Measurements from ENCODE around the gene LIX1. TPM values are rescaled to one million over a fixed set of nuclear protein-coding genes. Genes with fewer than 3 reads are reported as not detected.

Gene LIX1
- total and polyA plus RNA-seq, 5 donors, result 0.18 to 0.50 (median 0.36) TPM

DNA sequence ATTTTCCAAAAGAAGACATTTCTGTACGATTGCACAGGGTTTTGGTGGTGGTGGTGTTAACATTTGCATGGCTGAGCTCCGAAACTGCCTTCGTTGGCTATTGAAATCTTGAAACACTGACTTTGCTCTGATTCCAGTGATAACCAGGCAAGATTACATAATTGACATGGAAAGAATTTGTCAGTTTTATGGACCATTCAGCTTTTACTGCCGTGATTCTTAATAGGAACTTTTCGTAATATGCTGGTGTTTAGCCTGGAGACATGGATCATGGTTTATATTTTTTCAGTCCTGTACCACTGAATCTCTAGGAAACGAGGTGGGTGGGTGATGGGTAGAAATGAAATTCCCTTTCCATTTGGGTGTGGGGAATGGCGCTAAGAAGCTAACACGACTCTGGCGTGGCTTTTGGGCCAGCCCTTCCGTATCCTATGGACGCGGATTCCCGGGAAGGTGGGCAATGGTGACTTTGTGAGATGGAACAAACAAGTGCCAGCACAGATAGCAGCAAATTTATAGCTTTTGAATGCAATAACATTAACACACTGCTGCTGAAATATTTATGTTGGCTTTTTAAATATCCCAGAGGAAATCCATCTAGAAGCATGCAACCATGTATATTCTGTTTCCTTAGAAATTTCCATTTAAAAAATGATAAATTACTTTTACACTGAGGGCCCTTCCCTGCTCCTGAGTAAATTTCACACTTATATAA, 36.8 kb downstream of the LIX1 start:
- intact Hi-C loops (cut with DNase I), result no loop called here
- no peaks in the 10 kb centered on the region for H3K9me3 ChIP-seq (ENCODE audit: control insufficient read depth, low read length)

DNA sequence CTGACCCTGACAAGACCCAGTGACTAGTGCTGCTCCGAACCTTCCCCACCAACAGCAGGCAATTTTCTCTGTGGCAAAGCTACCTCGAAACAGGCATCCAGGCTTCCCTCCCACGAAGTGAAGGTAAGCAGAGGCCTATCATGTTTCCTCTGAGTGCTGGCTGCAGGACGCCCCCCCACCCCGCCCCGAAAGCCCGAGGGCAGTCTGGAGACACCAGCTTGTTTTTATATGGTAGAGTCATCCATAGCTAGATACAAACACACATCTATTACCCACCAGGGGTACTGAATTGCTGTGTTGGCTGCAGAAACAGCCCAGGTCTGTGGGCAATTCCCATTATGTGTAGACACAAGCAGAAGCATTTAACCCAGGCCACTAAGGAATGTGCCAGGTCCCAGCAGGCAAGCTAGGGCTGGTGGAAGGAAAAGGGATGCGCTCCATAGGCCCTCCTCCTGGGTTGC, 40.4 kb downstream of the LIX1 start:
- ATAC-seq (no peak), DNase-seq (no peak)
- intact Hi-C loops (cut with DNase I), result no loop called here
- Histone ChIP-seq H3K9me3 (ENCODE audit: control insufficient read depth, low read length) (no peaks in the 10 kb centered on the region), H3K27me3 (ENCODE audit: control insufficient read depth, insufficient read depth) (no peaks in the 10 kb centered on the region), H3K27ac (ENCODE audit: low read length) (no peak overlapping the region), H3K4me3 (ENCODE audit: low read length) (no peak overlapping the region), H3K4me1 (ENCODE audit: control insufficient read depth, insufficient read depth, low read length) (peaks cover 2% of the 10 kb centered on the region)
- WGBS, result 78% methylated on average over 8 of the region's 8 CpGs

More for the DNA sequence above, 36.8 kb downstream of the LIX1 start:
- Histone ChIP-seq H3K4me3 (ENCODE audit: low read length) (no peak overlapping the region), H3K27ac (ENCODE audit: low read length) (no peak overlapping the region), H3K27me3 (ENCODE audit: control insufficient read depth, insufficient read depth) (no peaks in the 10 kb centered on the region), H3K4me1 (ENCODE audit: control insufficient read depth, insufficient read depth, low read length) (no peaks in the 10 kb centered on the region)
- DNase-seq, result no peak
- no peak for ATAC-seq
- 83% methylated on average over 13 of the region's 13 CpGs for WGBS

- no peak for DNase-seq
- H3K9me3 ChIP-seq (ENCODE audit: control insufficient read depth, low read length), result no peaks in the 10 kb centered on the region
- H3K4me1 ChIP-seq (ENCODE audit: control insufficient read depth, insufficient read depth, low read length), result peaks cover 2% of the 10 kb centered on the region
- H3K4me3 ChIP-seq (ENCODE audit: low read length), result no peak overlapping the region
- 77% methylated on average over 6 of the region's 6 CpGs for WGBS
- H3K27ac ChIP-seq (ENCODE audit: low read length), result no peak overlapping the region
- intact Hi-C loops (cut with DNase I), result no loop called here
- no peaks in the 10 kb centered on the region for H3K27me3 ChIP-seq (ENCODE audit: control insufficient read depth, insufficient read depth)
- no peak for ATAC-seq
These were observed 41.1 kb downstream of the LIX1 start for GRCh38 chr5:97101189-97101910.

DNA sequence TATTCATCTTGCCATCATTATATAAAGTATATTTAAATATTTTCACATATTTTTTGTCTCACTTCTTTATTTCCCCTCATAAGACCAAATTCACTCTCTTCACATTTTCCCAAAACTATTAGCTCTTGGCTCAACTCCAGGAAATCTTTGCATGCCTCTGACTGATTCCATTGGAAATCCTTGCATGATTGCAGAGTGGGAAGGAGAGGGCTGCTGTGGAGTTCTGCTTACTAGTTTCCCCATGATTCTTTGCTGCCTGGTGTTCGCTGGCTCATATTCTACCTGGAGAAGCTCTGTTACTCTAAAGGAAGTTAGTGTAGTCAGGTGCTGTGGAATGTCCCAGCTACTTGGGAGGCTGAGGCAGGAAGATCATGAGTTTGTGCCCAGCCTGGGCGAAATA, 41.9 kb downstream of the LIX1 start:
- no peak for ATAC-seq

DNA sequence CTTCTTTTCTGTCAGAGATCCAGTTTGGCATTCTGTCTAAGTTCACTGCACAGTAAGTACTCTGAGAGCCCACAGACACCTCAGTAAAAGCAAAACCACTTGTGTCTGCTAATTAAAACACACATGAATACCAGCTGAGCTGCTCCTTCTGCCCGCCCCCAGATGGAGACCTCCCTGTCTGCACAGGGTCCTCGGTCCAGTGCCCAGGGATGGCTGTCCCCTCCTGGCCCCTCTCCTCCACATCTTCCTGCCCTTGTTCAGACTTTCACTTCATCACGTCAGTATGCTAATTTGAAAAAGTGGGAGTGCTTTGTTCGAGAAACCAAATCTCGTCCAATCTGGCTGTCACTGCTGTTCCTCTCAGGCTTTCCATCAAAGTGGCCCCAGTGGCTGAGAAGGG, 43.5 kb downstream of the LIX1 start:
- ATAC-seq (peak; percentile 76 to 88), DNase-seq (peak in 2 of 3 donors; percentile 56 to 59)
- intact Hi-C loops (cut with DNase I), result no loop called here
- 32% methylated on average over 5 of the region's 5 CpGs for WGBS
- no peaks in the 10 kb centered on the region for H3K9me3 ChIP-seq (ENCODE audit: control insufficient read depth, low read length)
- H3K27me3 ChIP-seq (ENCODE audit: control insufficient read depth, insufficient read depth), result no peaks in the 10 kb centered on the region
- peaks cover 2% of the 10 kb centered on the region for H3K4me1 ChIP-seq (ENCODE audit: control insufficient read depth, insufficient read depth, low read length)
- H3K27ac ChIP-seq (ENCODE audit: low read length), result no peak overlapping the region
- no peak overlapping the region for H3K4me3 ChIP-seq (ENCODE audit: low read length)

More for the DNA sequence above, 41.9 kb downstream of the LIX1 start:
- WGBS, result 84% methylated on average over 2 of the region's 2 CpGs
- Histone ChIP-seq H3K9me3 (ENCODE audit: control insufficient read depth, low read length) (no peaks in the 10 kb centered on the region), H3K27ac (ENCODE audit: low read length) (no peak overlapping the region), H3K4me3 (ENCODE audit: low read length) (no peak overlapping the region), H3K27me3 (ENCODE audit: control insufficient read depth, insufficient read depth) (no peaks in the 10 kb centered on the region), H3K4me1 (ENCODE audit: control insufficient read depth, insufficient read depth, low read length) (peaks cover 2% of the 10 kb centered on the region)
- intact Hi-C loops (cut with DNase I), result no loop called here
- no peak for DNase-seq

GRCh38 chr5:97097326-97098230, 44.8 kb downstream of the LIX1 start:
- Histone ChIP-seq H3K9me3 (ENCODE audit: control insufficient read depth, low read length) (no peaks in the 10 kb centered on the region), H3K27me3 (ENCODE audit: control insufficient read depth, insufficient read depth) (no peaks in the 10 kb centered on the region), H3K27ac (ENCODE audit: low read length) (no peak overlapping the region), H3K4me1 (ENCODE audit: control insufficient read depth, insufficient read depth, low read length) (peaks cover 2% of the 10 kb centered on the region), H3K4me3 (ENCODE audit: low read length) (no peak overlapping the region)
- intact Hi-C loops (cut with DNase I), result no loop called here
- no peak for DNase-seq
- no peak for ATAC-seq
- 77% methylated on average over 9 of the region's 9 CpGs for WGBS

GRCh38 chr5:97096846-97097245, 45.6 kb downstream of the LIX1 start:
- DNase-seq (no peak), ATAC-seq (no peak)
- no peaks in the 10 kb centered on the region for H3K9me3 ChIP-seq (ENCODE audit: control insufficient read depth, low read length)
- intact Hi-C loops (cut with DNase I), result no loop called here
- H3K4me1 ChIP-seq (ENCODE audit: control insufficient read depth, insufficient read depth, low read length), result peaks cover 2% of the 10 kb centered on the region
- H3K27me3 ChIP-seq (ENCODE audit: control insufficient read depth, insufficient read depth), result no peaks in the 10 kb centered on the region
- no peak overlapping the region for H3K27ac ChIP-seq (ENCODE audit: low read length)
- no peak overlapping the region for H3K4me3 ChIP-seq (ENCODE audit: low read length)

DNA sequence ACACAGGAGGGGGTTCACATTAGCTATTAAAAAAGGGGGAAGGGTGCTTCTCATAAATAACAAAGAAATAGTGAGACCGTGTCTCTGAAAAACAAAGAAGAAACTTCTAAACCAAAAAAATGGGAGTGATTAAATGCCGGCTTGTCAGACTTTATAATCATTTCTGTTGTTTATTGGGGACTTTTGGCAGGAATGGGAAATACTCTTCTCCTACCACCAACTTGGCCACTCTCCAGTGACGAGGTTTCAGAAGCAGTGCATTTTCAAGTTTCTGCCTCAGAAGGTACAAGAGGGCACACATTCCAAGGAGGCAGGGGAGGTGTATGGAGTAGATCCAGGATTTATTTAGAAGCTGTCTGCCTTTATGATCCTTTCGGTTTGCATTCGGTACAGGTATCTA, 46.2 kb downstream of the LIX1 start:
- WGBS, result 69% methylated on average over 5 of the region's 5 CpGs

GRCh38 chr5:97095318-97095732, 47.1 kb downstream of the LIX1 start:
- WGBS, result 91% methylated on average over 1 of the region's 1 CpG

More for the DNA sequence above, 46.2 kb downstream of the LIX1 start:
- DNase-seq (no peak), ATAC-seq (no peak)
- Histone ChIP-seq H3K27me3 (ENCODE audit: control insufficient read depth, insufficient read depth) (no peaks in the 10 kb centered on the region), H3K4me1 (ENCODE audit: control insufficient read depth, insufficient read depth, low read length) (peaks cover 2% of the 10 kb centered on the region), H3K4me3 (ENCODE audit: low read length) (no peak overlapping the region), H3K27ac (ENCODE audit: low read length) (no peak overlapping the region), H3K9me3 (ENCODE audit: control insufficient read depth, low read length) (no peaks in the 10 kb centered on the region)
- intact Hi-C loops (cut with DNase I), result no loop called here

DNA sequence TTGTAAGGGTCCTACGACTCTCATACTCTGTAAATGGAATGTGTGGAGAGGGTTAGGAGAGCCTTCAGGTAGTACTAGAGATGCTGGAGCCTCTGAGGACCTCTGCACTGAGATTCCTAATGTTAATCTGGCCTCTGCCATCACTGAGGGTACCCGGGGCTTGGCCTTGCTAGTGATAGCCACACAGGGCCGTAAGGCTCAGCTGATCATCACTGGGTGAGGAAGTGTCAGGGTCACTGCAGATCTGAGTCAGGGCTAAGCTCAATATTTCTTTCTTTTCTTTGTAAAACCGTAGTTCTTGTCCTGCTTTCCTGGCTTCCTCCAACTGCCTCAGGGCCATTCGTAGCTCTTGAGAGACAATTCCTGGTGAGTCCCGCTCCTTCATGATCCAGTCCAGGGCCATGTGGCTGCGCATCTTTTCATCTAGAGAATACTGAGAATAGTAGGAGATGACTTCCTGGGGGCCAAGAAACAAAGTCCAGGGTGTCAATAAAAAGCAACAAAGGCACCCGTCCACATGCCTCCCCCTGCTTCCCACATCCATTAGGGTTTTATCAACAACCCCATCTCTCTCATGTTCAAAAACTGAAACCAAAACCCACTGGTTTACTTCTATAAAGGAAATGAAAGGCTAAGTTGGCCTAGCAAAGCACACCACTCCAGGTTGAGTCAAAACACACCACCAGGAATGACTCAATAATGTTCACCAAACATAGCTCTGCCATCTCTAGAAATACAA, 47.7 kb downstream of the LIX1 start:
- Histone ChIP-seq H3K27me3 (ENCODE audit: control insufficient read depth, insufficient read depth) (no peaks in the 10 kb centered on the region), H3K4me3 (ENCODE audit: low read length) (no peak overlapping the region), H3K27ac (ENCODE audit: low read length) (no peak overlapping the region), H3K9me3 (ENCODE audit: control insufficient read depth, low read length) (no peaks in the 10 kb centered on the region), H3K4me1 (ENCODE audit: control insufficient read depth, insufficient read depth, low read length) (no peaks in the 10 kb centered on the region)
- no peak for ATAC-seq
- no peak for DNase-seq
- WGBS, result 91% methylated on average over 8 of the region's 8 CpGs
- intact Hi-C loops (cut with DNase I), result no loop called here

More at GRCh38 chr5:97095318-97095732, 47.1 kb downstream of the LIX1 start:
- DNase-seq (no peak), ATAC-seq (no peak)
- intact Hi-C loops (cut with DNase I), result no loop called here
- Histone ChIP-seq H3K9me3 (ENCODE audit: control insufficient read depth, low read length) (no peaks in the 10 kb centered on the region), H3K27me3 (ENCODE audit: control insufficient read depth, insufficient read depth) (no peaks in the 10 kb centered on the region), H3K27ac (ENCODE audit: low read length) (no peak overlapping the region), H3K4me1 (ENCODE audit: control insufficient read depth, insufficient read depth, low read length) (no peaks in the 10 kb centered on the region), H3K4me3 (ENCODE audit: low read length) (no peak overlapping the region)
